GM21528 (cell line): ENCODE results near the gene NAA80.

Experiments used
- ATAC-seq: cut with Tn5 transposase; IDR thresholded peaks from one replicate; pipeline ENCODE4 v1.9.1; 2021; ENCODE audit warnings: mild to moderate bottlenecking, moderate library complexity; ENCODE audit not compliant: unreplicated experiment, low FRiP score

Gene NAA80

DNA sequence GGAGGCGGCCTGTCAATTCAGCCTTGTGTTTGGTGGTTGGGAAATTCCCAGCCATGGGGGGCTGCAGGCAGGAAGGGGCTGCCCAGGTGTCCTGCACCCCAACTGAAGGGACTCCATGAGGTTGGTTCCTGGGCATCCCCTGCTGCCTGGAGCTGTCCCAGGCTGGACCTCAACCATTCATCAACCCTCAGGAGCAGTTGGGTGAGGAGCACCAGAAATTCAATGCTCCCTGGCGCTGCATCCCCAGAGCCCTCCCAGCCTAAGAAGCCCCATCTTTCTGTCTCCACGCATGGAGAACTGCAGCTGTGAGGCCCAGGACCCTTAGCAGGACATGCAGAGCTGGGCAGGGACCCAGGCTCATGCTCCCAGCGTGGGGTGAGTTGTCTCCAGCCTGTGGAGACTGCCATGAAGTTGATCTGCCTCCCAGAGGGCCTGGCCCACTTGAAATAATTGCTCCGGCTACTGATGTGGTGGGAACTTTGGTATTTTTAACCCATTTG is 38.2 kb downstream of the NAA80 start:
- no peak for ATAC-seq

DNA sequence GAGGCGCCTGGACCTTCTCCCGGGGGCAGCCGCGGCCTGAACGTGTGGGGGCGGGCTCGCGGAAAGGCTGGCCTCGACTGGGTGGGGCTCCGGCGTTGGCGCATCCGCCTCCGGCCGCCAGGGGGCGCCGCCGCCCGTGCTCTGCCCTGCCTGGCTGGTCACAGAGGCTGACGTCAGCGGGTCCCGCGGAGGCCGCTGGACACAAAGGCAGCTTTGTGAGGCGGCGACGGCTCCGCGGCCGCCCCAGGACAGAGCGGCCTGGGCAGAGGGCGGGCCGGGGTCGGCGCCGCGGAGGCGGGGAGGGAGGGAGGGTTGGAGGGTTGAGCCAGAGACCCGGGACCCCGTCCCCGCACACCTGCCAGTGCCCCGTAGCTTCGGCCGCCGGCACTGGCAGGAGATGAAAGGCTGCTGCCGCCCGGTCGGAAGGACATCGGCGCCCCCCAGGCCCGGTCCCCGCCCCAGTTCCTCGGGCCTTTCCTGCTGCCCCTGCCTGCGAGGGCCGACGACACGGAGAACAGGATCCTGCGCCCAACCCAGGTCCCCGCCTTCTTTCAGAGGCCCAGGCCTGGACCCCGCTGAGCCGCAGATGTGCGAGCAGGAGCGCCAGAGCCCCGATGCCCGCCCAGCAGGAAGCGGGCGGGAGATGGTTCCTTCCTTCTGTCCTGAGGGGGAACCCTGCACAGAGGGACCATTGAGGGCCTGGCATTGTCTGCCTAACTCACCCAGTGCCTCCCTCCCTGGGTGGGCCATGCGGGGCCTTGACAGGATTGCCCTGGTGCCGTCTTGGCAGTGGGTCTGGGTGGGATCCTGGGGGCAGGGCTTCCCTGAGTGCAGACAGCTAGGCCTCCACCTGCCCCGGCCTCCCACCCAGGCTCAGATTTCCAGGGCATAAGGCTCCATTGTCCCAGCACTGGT is 38.9 kb downstream of the NAA80 start:
- ATAC-seq: peak; percentile 81

DNA sequence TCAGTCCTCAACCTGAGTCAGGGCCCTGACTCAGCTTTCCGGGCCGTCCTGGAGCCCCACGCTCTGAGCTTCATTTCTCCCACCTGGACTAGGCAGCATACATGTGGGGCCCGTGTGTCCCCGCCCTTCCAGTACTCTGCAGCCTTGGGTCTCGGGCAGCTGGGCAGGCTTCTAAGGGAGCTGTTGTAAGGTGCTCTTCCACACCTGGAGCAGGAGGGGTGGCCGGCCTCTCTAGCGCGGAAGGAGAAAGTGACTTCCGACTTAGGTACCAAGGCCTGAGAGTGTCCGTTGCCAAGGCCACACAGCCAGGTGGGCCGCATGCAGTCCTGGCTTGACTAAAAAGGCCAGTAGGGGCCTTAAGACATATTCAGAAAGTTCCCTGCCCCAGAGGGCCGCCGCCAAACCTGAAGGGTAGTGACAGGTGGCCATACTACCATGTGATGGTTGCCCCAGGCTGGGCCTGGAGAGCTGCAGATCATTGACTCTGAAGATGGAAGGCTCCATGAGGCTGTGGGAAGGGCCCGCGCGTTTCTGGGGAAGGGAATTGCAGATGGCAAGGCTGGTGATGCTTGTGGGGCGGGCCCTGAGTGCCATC is 39.7 kb downstream of the NAA80 start:
- peak; percentile 33 for ATAC-seq

- no peak for ATAC-seq
Observed at GRCh38 chr3:50258979-50259378, 40.2 kb downstream of the NAA80 start.

DNA sequence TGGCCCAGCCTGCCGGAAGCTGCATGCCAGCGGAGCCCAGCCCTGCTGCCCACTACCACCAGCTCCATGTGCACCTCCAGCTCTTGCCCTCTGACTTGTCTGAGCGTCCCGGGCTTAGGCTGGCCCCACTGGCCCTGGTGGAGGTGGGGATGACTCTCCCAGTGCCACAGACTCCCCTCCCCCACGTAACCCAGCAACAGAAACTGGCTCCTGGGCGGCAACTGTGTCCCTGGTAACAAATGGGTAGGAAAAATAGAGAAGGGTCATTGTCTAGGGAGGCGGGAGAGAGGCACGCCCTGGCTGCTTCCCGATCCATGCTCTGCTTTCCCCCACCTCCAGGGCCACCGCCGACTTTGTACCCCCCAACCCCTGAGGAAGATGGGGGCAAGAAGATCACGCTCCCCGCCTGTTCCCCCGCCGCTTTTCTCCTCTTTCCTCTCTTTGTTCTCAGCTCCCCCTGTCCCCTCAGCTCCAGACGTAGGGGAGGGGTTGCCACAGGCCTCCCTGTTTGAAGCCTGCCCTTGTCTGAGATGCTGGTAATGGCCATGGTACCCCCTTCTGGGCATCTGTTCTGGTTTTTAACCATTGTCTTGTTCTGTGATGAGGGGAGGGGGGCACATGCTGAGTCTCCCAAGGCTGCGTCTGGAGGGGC is 41.0 kb downstream of the NAA80 start:
- ATAC-seq: no peak

GRCh38 chr3:50256978-50257890 is 42.0 kb downstream of the NAA80 start:
- ATAC-seq: no peak

GRCh38 chr3:50255251-50255615 is 44.0 kb downstream of the NAA80 start:
- no peak for ATAC-seq

DNA sequence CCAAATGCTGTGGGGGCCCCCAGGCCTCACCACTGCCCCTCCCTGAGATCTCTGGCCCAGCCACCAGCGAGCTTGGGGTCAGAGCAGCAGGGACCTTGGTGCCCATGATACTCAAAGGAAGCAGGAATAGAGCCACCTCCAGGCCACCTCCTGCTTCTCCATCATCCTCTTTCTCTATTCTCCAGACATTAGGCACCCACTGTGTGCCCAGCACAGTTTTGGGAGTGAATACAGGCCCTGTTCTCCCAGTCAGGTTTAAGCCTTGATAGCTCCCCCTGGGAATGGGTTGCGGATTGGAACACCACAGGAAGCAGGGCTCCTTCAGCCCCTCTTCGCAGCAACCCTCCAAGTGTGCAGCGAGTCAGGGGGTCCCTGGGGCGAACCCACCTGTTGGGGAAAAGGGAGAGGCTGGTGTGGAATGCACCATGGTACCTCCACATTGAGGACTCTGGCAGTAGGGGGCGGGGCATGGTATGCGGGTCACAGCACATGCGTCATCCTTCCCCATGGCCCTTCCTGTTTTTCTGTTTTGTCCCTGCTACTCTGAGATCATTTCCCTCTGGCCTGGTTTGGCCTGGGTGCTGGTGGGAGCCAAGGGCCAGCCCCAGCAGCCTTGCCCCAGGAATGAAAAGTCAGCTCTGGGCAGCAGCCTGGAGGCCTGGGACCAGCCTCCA is 44.5 kb downstream of the NAA80 start:
- no peak for ATAC-seq

- ATAC-seq: no peak
Observed at GRCh38 chr3:50251220-50251619, 48.0 kb downstream of the NAA80 start.

GRCh38 chr3:50250514-50250913 is 48.7 kb downstream of the NAA80 start:
- no peak for ATAC-seq

DNA sequence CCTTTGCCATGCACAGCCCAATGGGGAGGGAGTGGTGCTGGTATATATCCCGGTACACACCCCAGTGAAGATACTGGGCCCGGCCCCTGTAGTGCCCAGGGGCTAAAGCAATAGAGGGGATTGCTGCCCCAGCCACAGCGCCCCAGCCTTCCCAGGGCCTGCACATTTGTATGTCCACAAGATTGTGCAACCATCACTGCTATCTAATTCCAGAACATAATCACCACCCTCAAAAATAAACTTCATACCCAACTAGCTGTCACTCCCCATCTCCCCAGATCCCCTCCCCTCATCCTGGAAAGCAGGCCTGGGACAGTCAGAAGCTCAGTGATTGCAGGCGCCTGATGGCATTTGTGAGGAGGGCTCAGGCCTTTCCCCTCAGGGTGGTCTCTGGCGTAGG is 49.7 kb downstream of the NAA80 start:
- ATAC-seq: no peak

DNA sequence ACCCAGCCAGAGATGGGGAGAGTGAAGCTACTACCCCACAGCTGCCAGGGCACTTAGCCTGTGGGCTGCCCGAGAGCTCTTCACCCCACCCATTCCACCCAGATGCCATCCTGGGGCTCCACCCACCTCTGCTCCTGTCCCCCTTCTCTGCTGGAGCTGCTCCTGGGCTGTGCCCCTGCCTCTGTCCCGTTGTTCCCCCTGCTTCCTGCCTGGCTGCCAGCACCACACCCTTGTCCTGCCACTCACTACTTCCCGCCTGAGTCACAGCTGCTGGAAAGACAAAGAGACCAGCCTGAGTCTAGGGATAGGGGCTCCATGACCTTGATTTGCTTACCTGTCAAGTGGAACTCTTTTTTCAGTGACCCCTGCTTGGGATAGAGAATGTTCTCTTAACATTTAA is 50.8 kb downstream of the NAA80 start:
- no peak for ATAC-seq

DNA sequence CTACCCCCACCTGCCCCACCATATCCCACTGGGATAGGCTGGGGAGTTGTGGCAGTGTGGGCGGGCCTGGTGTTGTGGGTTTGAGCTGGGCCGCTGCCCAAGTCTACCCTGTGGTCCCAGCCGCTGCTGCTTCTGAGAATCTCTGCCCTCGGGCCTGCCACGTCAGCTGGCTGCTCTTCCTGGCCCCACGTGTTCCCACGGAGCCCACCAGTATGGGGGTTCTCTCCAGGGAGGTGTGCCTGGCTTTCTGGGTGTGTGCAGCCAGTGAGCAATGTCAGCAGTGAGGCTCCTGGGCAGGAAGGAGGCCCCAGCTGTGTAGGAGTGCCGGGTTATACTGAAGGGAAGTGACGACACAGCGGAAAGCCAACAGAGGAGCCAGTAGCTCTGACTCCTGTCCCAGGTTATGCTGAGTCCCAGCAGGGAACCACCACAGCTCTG is 52.7 kb downstream of the NAA80 start:
- ATAC-seq: peak; percentile 43
